Activated CD8-positive, alpha-beta T cell treated with anti-CD3 and anti-CD28 coated beads for 36 hours (primary cell): ENCODE measurements around the gene GRK3. TPM values are rescaled to one million over a fixed set of nuclear protein-coding genes. Genes with fewer than 3 reads are reported as not detected.

Source experiments
- ATAC-seq: fragments of 200-7000 bp; cut with Tn5 transposase; one replicate; pipeline ENCODE4 v1.10.0; 2021; ENCODE audit warnings: mild to moderate bottlenecking, moderate library complexity
- CTCF ChIA-PET: fragments of 350-600 bp; sonication (Branson Sonifier 250); formaldehyde crosslinking; loops from one replicate; lab custom pipeline; 2021; ENCODE audit warnings: antibody characterized with exemption; lab: Charles Lee
- POLR2A ChIA-PET: fragments of 350-600 bp; sonication (Branson Sonifier 250); formaldehyde crosslinking; loops from one replicate; lab custom pipeline; 2021; ENCODE audit warnings: antibody characterized with exemption; lab: Charles Lee
- DNase-seq: peaks from one replicate; pipeline ENCODE4 v3.0.0-alpha.2; 2020
- H3K27ac Mint-ChIP-seq: one replicate; pipeline ENCODE4 v1.8.0; 2021; ENCODE audit warnings: mild to moderate bottlenecking, mixed read lengths
- H3K27me3 Mint-ChIP-seq: one replicate; pipeline ENCODE4 v1.8.0; 2021; ENCODE audit warnings: mixed read lengths
- H3K36me3 Mint-ChIP-seq: one replicate; pipeline ENCODE4 v1.8.0; 2021; ENCODE audit warnings: low read depth, mixed read lengths
- H3K4me1 Mint-ChIP-seq: one replicate; pipeline ENCODE4 v1.8.0; 2021; ENCODE audit warnings: low read depth, mixed read lengths
- H3K4me3 Mint-ChIP-seq: one replicate; pipeline ENCODE4 v1.8.0; 2021; ENCODE audit warnings: mild to moderate bottlenecking, moderate library complexity, mixed read lengths
- H3K9me3 Mint-ChIP-seq: one replicate; pipeline ENCODE4 v1.8.0; 2021; ENCODE audit warnings: mixed read lengths
- intact Hi-C: fragments of 100-400 bp; cut with micrococcal nuclease; formaldehyde crosslinking; loops from one replicate; pipeline ENCODE4 v1.10.0; 2022
- total RNA-seq, 2 experiments: library from RNA; stranded (reverse); gene quantifications; one replicate each; pipeline ENCODE4 v1.2.3, GENCODE V29; 2021
- TF ChIP-seq, protein P1 (sequence below): fragments of 200-600 bp; IDR thresholded peaks from one replicate; pipeline ENCODE4 v1.8.0; 2022; ENCODE audit warnings: antibody characterized with exemption, mild to moderate bottlenecking

GRK3 gene
- total RNA-seq, 2 experiments from 2014 or later, result 26.3 to 26.7 TPM

DNA sequence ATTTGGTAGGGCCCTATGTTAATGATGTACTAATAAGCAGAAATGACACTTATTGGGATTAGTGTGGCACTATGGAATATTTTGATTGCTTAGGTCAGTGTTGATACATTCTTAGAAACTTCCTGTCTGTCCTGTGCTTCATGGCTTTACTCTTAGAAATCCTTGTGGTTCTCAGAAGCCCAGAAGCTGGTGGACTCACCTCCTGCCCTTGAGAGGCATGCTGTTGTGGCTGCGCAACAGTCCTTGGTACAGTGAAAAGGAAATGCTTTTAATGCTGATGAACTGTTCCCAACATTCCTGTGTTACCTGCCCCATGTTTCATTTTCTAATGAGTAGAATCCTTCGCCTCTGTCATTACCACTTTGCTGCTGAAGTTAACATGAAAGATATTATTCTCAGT, 125.2 kb downstream of the GRK3 start:
- Mint-ChIP-seq H3K27me3 (no peaks in the 10 kb centered on the region), H3K4me3 (no peak overlapping the region), H3K36me3 (no peaks in the 10 kb centered on the region), H3K4me1 (no peaks in the 10 kb centered on the region), H3K27ac (no peak overlapping the region), H3K9me3 (no peaks in the 10 kb centered on the region)
- intact Hi-C loops, result no loop called here
- ATAC-seq, result no peak
- ChIA-PET CTCF (interaction anchor here (1.0 kb wide), 1 partner anchor 11 kb away, joined by 3 read pairs; no protein-coding TSS in a partner anchor), POLR2A (no interaction called here)
- TF ChIP-seq, protein P1, sequence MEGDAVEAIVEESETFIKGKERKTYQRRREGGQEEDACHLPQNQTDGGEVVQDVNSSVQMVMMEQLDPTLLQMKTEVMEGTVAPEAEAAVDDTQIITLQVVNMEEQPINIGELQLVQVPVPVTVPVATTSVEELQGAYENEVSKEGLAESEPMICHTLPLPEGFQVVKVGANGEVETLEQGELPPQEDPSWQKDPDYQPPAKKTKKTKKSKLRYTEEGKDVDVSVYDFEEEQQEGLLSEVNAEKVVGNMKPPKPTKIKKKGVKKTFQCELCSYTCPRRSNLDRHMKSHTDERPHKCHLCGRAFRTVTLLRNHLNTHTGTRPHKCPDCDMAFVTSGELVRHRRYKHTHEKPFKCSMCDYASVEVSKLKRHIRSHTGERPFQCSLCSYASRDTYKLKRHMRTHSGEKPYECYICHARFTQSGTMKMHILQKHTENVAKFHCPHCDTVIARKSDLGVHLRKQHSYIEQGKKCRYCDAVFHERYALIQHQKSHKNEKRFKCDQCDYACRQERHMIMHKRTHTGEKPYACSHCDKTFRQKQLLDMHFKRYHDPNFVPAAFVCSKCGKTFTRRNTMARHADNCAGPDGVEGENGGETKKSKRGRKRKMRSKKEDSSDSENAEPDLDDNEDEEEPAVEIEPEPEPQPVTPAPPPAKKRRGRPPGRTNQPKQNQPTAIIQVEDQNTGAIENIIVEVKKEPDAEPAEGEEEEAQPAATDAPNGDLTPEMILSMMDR, result no peak
- no peak for DNase-seq

DNA sequence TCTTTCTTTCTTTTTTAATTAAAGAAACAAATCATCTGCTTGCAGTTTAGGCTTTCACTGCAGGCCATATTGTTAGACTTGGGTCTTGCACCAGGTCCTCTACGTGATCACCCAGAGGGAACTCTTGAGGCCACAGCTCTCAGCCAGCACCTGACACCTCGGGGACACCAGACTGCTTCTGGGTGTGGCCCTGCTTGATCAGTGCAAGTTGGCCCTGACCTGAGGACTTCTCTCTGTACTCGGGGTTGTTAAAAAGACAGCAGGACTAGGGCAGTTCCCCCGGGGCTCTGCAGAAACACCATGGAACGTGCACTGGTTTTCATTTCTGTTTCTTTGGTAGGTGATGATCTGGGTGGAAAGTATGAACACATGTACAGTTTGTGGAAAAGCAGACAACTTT, 126.3 kb downstream of the GRK3 start:
- no peak overlapping the region for H3K4me3 Mint-ChIP-seq
- TF ChIP-seq, protein P1, result no peak
- ChIA-PET POLR2A (no interaction called here), CTCF (no interaction called here)
- ATAC-seq, result no peak
- H3K27ac Mint-ChIP-seq, result peak overlapping the region; percentile 43
- intact Hi-C loops, result no loop called here
- H3K27me3 Mint-ChIP-seq, result no peaks in the 10 kb centered on the region
- no peaks in the 10 kb centered on the region for H3K36me3 Mint-ChIP-seq
- no peaks in the 10 kb centered on the region for H3K9me3 Mint-ChIP-seq
- no peaks in the 10 kb centered on the region for H3K4me1 Mint-ChIP-seq
- no peak for DNase-seq

DNA sequence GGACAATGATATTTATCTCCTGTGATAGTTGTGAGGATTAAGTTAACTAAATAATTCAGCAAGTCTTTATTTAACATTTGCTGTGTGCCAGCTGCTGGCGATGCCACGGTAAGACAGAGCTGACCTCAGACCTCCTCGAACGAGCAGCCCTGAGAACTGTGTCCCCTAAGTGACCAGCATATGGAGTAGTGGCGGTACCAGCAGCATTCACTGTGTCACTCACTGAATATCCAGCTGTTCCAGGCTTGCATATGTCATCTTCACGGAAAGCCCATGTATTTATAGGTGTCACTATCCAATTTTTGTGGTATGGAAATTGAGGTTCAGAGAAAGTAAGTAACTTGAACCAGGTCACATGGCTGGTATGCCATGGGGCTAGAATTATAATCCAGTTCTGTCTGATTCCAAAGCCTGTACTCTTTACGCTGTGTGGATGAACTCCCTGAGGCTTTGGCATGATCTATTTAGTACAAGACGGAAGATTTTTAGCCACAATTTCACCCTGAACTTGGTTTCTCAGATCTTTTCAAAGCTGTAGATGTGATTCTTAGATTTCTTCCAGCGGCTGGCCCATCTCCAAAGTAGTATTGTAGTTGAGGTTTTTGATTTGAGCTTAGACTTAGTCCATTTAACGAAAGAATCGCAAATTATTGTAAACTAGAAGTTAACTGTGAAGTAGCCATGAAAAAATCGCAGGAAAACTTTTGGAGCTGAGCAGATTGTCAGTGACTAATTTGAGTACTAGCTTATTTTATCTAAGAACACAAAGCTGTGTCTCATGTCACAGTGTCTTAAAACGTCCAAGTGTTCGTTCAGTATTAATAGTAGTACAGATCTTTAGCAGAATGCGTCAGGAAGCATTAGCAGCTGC, 128.2 kb downstream of the GRK3 start:
- Mint-ChIP-seq H3K4me3 (no peak overlapping the region), H3K27me3 (no peaks in the 10 kb centered on the region), H3K27ac (no peak overlapping the region), H3K36me3 (no peaks in the 10 kb centered on the region), H3K4me1 (no peaks in the 10 kb centered on the region), H3K9me3 (no peaks in the 10 kb centered on the region)
- ChIA-PET POLR2A (no interaction called here), CTCF (interaction anchor here (1.3 to 1.5 kb wide), 2 partner anchors 80 to 230 kb away, joined by 4 to 6 read pairs; no protein-coding TSS in a partner anchor)
- intact Hi-C loops, result no loop called here
- ATAC-seq (no peak), DNase-seq (no peak)
- TF ChIP-seq, protein P1, result no peak

DNA sequence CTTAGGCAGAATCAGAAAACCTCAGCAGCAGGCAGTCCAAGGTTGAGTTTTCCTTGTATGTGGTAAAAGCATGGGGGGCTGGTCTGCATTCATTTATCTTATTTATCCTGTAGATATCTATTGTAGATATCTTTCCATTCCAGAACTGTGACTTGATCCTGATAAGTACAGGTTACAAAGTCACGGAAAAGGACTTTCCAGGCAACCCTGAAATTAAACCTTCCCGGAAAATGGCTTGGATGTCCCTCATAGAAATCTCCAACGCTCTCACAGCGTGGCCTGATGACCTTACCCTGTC, 128.7 kb downstream of the GRK3 start:
- POLR2A ChIA-PET, result no interaction called here
- no peak for ATAC-seq
- TF ChIP-seq, protein P1, result no peak
- no peak for DNase-seq
- intact Hi-C loops, result no loop called here
- Mint-ChIP-seq H3K27me3 (no peaks in the 10 kb centered on the region), H3K4me3 (no peak overlapping the region), H3K4me1 (no peaks in the 10 kb centered on the region), H3K27ac (no peak overlapping the region), H3K9me3 (no peaks in the 10 kb centered on the region), H3K36me3 (no peaks in the 10 kb centered on the region)
- CTCF ChIA-PET, result interaction anchor here (1.3 to 1.5 kb wide), 2 partner anchors 80 to 231 kb away, joined by 4 to 6 read pairs; no protein-coding TSS in a partner anchor

DNA sequence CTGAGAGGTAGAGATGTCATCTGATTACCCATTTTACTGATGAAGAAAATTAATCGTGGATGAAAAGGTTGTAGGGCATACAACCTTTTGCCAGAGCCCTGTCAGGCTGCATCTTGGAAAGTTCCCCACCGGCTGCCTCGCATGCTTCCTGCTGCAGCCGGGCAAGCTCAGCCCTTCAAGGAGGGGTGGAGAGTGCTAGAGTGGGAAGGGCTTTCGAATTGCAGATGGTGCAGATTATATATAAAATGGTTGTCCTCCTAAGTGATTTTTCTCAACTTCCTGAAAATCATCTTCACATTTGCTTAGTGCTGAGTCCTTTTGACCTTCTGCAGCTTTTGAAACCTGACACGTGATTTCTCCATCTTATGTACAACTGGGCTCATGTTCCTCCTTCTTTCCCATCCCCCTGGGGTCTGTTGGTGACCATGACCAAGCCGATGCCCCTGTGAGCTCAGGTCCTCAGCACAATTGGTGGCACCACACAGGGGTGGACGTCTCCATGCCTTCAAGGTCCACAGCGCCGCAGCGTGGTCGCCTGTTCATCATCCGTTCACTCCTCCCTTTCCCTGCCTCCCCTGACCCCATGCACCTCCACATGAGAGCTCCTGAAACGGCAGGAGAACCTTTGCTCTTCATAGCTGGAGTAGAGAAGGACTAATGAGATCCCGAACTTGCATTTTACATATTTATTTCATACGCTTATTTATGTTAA, 129.9 kb downstream of the GRK3 start:
- Mint-ChIP-seq H3K4me1 (no peaks in the 10 kb centered on the region), H3K27me3 (no peaks in the 10 kb centered on the region), H3K9me3 (no peaks in the 10 kb centered on the region), H3K4me3 (no peak overlapping the region), H3K27ac (no peak overlapping the region), H3K36me3 (no peaks in the 10 kb centered on the region)
- ATAC-seq, result no peak
- ChIA-PET CTCF (no interaction called here), POLR2A (no interaction called here)
- DNase-seq, result no peak
- intact Hi-C loops, result no loop called here
- TF ChIP-seq, protein P1, result no peak
